HepG2 (cell line): ENCODE data around the gene SPRN. TPM values are rescaled to one million over a fixed set of nuclear protein-coding genes. Genes with fewer than 3 reads are reported as not detected.

Source experiments
- HDAC1 ChIP-seq: sonication (generic); formaldehyde crosslinking; IDR thresholded peaks from 2 replicates; pipeline ENCODE4 v1.5.1; 2020; ENCODE audit warnings: mild to moderate bottlenecking, missing genetic modification reagents
- HOXD1 ChIP-seq: sonication (generic); formaldehyde crosslinking; IDR thresholded peaks from 2 replicates; pipeline ENCODE4 v1.5.0; 2020; ENCODE audit warnings: missing genetic modification reagents
- IKZF1 ChIP-seq: fragments of 450-650 bp; IDR thresholded peaks from 2 replicates; pipeline ENCODE4 v1.7.1; 2016
- JDP2 ChIP-seq: sonication (generic); formaldehyde crosslinking; IDR thresholded peaks from 2 replicates; pipeline ENCODE4 v1.8.1; 2022; ENCODE audit warnings: missing genetic modification reagents, borderline replicate concordance
- KDM1A ChIP-seq: IDR thresholded peaks from 2 replicates; pipeline ENCODE4 v1.6.1; 2016; ENCODE audit warnings: missing compliant biosample characterization
- NFIB ChIP-seq: sonication (generic); formaldehyde crosslinking; IDR thresholded peaks from 2 replicates; pipeline ENCODE4 v1.9.0; 2021; ENCODE audit warnings: missing genetic modification reagents, mild to moderate bottlenecking, borderline replicate concordance
- NR2F2 ChIP-seq: IDR thresholded peaks from 2 replicates; pipeline ENCODE4 v1.6.1; 2012; ENCODE audit warnings: low read depth, inconsistent platforms, borderline replicate concordance
- SATB2 ChIP-seq: sonication (generic); formaldehyde crosslinking; IDR thresholded peaks from 2 replicates; pipeline ENCODE4 v1.5.0; 2020; ENCODE audit warnings: missing genetic modification reagents
- SCMH1 ChIP-seq: sonication (generic); formaldehyde crosslinking; IDR thresholded peaks from 2 replicates; pipeline ENCODE4 v1.9.0; 2021; ENCODE audit warnings: missing genetic modification reagents, mild to moderate bottlenecking, borderline replicate concordance
- SIX1 ChIP-seq: sonication (generic); formaldehyde crosslinking; IDR thresholded peaks from 2 replicates; pipeline ENCODE4 v1.4.0; 2020; ENCODE audit warnings: missing genetic modification reagents, borderline replicate concordance
- SNRNP70 ChIP-seq: fragments of 200-400 bp; formaldehyde crosslinking; IDR thresholded peaks from 2 replicates; pipeline ENCODE4 v1.6.1; 2017; ENCODE audit warnings: mild to moderate bottlenecking, low read depth, low read length, moderate library complexity
- XBP1 ChIP-seq: sonication (generic); formaldehyde crosslinking; IDR thresholded peaks from 2 replicates; pipeline ENCODE4 v1.5.0; 2020; ENCODE audit warnings: missing genetic modification reagents
- ZFP62 ChIP-seq: sonication (generic); formaldehyde crosslinking; IDR thresholded peaks from 2 replicates; pipeline ENCODE4 v1.4.0; 2020; ENCODE audit warnings: missing genetic modification reagents
- ZFP82 ChIP-seq: sonication (generic); formaldehyde crosslinking; IDR thresholded peaks from 2 replicates; pipeline ENCODE4 v1.5.1; 2020; ENCODE audit warnings: mild to moderate bottlenecking, missing genetic modification reagents, borderline replicate concordance
- ZKSCAN5 ChIP-seq: sonication (generic); formaldehyde crosslinking; IDR thresholded peaks from 2 replicates; pipeline ENCODE4 v1.5.1; 2020; ENCODE audit warnings: mild to moderate bottlenecking, missing genetic modification reagents
- ZNF225 ChIP-seq: sonication (generic); formaldehyde crosslinking; IDR thresholded peaks from 2 replicates; pipeline ENCODE4 v1.4.0; 2020; ENCODE audit warnings: mild to moderate bottlenecking, missing genetic modification reagents
- ZNF337 ChIP-seq: sonication (generic); formaldehyde crosslinking; IDR thresholded peaks from 2 replicates; pipeline ENCODE4 v1.5.1; 2020; ENCODE audit warnings: missing genetic modification reagents, low read depth, mild to moderate bottlenecking, borderline replicate concordance
- ZNF570 ChIP-seq: sonication (generic); formaldehyde crosslinking; IDR thresholded peaks from 2 replicates; pipeline ENCODE4 v1.4.0; 2020; ENCODE audit warnings: mild to moderate bottlenecking, missing genetic modification reagents, borderline replicate concordance
- polyA plus RNA-seq, 8 experiments: library from polyadenylated mRNA; depleted of rRNA in 3 of 8; stranded (reverse) in 7 of 8; unstranded in 1 of 8; fragments of >200 nt; fragmentation: Illumina TruSeq in 4 of 8; extraction: Trizol in 4 of 8; gene quantifications; 2 replicates each; pipeline versions ENCODE4 v1.2.1 to v1.2.3, GENCODE V29; 2011 to 2016; ENCODE audit warnings: low read depth in 4 of 8, missing spikeins in 1 of 8, mixed read lengths in 1 of 8; ENCODE audit not compliant: insufficient read depth in 1 of 8
- total RNA-seq, 5 experiments: library from RNA; depleted of rRNA; stranded (reverse); fragments of >200 nt; fragmentation: Illumina TruSeq; extraction: Trizol; gene quantifications; 2 replicates each; pipeline ENCODE4 v1.2.3, GENCODE V29; 2016; ENCODE audit warnings: low read depth in 1 of 5
- TF ChIP-seq, protein P1 (sequence below): sonication (generic); formaldehyde crosslinking; IDR thresholded peaks from 2 replicates; pipeline ENCODE4 v1.5.1; 2020; ENCODE audit warnings: missing genetic modification reagents, mild to moderate bottlenecking, borderline replicate concordance
- TF ChIP-seq, protein P2 (sequence below): sonication (generic); formaldehyde crosslinking; IDR thresholded peaks from 2 replicates; pipeline ENCODE4 v1.5.1; 2020; ENCODE audit warnings: mild to moderate bottlenecking, missing genetic modification reagents, moderate library complexity
- TF ChIP-seq, protein P3 (sequence below): sonication (generic); formaldehyde crosslinking; IDR thresholded peaks from 2 replicates; pipeline ENCODE4 v1.4.0; 2020; ENCODE audit warnings: missing genetic modification reagents; ENCODE audit errors: not compliant biosample characterization
- TF ChIP-seq, protein P4 (sequence below): sonication (generic); formaldehyde crosslinking; IDR thresholded peaks from 2 replicates; pipeline ENCODE4 v1.4.0; 2020; ENCODE audit warnings: mild to moderate bottlenecking, missing genetic modification reagents, borderline replicate concordance
- TF ChIP-seq, protein P5 (sequence below): sonication (generic); formaldehyde crosslinking; IDR thresholded peaks from 2 replicates; pipeline ENCODE4 v1.5.1; 2020; ENCODE audit warnings: mild to moderate bottlenecking, missing genetic modification reagents, borderline replicate concordance

Gene SPRN
- total and polyA plus RNA-seq, 2 of the 13 experiments (the other 11 are each of a cell fraction or from before 2014, with no cell fraction given) = not detected

DNA sequence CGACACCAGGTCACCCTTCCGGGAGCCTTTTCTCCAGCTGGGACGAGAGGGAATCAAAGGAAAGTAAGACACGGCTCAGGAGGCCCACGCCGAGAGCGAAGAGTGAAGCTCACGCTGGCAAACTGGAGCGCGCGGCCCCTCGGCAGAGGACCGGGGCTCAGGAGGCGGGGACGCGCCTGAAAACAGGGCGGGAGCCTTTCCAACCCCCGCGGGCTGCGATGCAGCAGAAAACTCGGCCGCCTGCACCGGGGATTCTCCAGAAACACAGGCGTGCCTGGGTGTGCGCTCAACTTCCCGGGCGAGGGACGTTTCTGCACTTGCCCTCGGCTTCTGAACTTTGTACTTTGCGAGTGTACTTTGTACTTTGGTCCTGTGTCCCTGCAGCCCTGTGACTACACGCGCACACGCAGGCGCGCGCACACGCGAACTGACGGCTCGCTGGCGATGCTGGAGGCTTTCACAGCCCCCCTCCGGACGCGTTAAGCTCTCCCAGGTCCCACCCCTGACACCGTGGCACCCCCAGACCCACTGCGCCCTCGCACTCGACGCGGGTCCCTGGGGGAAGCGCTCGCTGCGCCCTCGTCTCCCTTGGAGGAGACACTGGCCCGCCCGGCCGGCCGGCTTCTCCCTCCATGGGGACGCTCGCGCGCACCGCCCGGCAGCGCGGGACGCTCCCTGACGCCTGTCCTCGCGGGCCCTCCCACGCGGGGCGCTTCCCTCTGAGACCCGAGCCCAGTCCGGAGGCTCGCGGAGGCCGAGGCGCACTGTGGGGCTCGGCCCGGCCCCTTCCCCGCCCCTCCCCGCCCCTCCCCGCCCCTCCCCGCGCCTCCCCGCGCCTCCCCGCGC, 46.0 kb downstream of the SPRN start (continued):
- TF ChIP-seq, protein P1, sequence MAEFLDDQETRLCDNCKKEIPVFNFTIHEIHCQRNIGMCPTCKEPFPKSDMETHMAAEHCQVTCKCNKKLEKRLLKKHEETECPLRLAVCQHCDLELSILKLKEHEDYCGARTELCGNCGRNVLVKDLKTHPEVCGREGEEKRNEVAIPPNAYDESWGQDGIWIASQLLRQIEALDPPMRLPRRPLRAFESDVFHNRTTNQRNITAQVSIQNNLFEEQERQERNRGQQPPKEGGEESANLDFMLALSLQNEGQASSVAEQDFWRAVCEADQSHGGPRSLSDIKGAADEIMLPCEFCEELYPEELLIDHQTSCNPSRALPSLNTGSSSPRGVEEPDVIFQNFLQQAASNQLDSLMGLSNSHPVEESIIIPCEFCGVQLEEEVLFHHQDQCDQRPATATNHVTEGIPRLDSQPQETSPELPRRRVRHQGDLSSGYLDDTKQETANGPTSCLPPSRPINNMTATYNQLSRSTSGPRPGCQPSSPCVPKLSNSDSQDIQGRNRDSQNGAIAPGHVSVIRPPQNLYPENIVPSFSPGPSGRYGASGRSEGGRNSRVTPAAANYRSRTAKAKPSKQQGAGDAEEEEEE (CRISPR knock-in tag) = peak; percentile 55; the same call in 1 of the 2 replicates
- TF ChIP-seq, protein P2, sequence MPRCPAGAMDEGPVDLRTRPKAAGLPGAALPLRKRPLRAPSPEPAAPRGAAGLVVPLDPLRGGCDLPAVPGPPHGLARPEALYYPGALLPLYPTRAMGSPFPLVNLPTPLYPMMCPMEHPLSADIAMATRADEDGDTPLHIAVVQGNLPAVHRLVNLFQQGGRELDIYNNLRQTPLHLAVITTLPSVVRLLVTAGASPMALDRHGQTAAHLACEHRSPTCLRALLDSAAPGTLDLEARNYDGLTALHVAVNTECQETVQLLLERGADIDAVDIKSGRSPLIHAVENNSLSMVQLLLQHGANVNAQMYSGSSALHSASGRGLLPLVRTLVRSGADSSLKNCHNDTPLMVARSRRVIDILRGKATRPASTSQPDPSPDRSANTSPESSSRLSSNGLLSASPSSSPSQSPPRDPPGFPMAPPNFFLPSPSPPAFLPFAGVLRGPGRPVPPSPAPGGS (CRISPR knock-in tag) = peak; percentile 74; the same call in 1 of the 2 replicates
- TF ChIP-seq SNRNP70 = no peak
- TF ChIP-seq NFIB = no peak
- no peak for TF ChIP-seq ZNF570 (CRISPR knock-in tag)
- no peak for TF ChIP-seq ZFP62 (CRISPR knock-in tag)
- TF ChIP-seq KDM1A (CRISPR knock-in tag) = no peak; the same call in 1 of the 2 replicates
- TF ChIP-seq XBP1 (CRISPR knock-in tag) = no peak
- 0 out of 2 replicates have a peak, but pooled peaks have one; percentile 52 for TF ChIP-seq SATB2 (CRISPR knock-in tag)
- no peak for TF ChIP-seq ZKSCAN5 (CRISPR knock-in tag)
- no peak for TF ChIP-seq SIX1 (CRISPR knock-in tag)
- no peak for TF ChIP-seq ZNF337 (CRISPR knock-in tag)
- TF ChIP-seq SCMH1 (CRISPR knock-in tag) = no peak
- no peak; the same call in 1 of the 2 replicates for TF ChIP-seq ZNF225 (CRISPR knock-in tag)
- 0 out of 2 replicates have a peak, but pooled peaks have one; percentile 48 for TF ChIP-seq ZFP82 (CRISPR knock-in tag)
- no peak; the same call in 1 of the 2 replicates for TF ChIP-seq HOXD1 (CRISPR knock-in tag)
- peak; percentile 90 for TF ChIP-seq HDAC1
- no peak for TF ChIP-seq JDP2 (CRISPR knock-in tag)
- no peak for TF ChIP-seq IKZF1
- TF ChIP-seq, protein P3, sequence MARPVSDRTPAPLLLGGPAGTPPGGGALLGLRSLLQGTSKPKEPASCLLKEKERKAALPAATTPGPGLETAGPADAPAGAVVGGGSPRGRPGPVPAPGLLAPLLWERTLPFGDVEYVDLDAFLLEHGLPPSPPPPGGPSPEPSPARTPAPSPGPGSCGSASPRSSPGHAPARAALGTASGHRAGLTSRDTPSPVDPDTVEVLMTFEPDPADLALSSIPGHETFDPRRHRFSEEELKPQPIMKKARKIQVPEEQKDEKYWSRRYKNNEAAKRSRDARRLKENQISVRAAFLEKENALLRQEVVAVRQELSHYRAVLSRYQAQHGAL (CRISPR knock-in tag) = no peak
- TF ChIP-seq, protein P4, sequence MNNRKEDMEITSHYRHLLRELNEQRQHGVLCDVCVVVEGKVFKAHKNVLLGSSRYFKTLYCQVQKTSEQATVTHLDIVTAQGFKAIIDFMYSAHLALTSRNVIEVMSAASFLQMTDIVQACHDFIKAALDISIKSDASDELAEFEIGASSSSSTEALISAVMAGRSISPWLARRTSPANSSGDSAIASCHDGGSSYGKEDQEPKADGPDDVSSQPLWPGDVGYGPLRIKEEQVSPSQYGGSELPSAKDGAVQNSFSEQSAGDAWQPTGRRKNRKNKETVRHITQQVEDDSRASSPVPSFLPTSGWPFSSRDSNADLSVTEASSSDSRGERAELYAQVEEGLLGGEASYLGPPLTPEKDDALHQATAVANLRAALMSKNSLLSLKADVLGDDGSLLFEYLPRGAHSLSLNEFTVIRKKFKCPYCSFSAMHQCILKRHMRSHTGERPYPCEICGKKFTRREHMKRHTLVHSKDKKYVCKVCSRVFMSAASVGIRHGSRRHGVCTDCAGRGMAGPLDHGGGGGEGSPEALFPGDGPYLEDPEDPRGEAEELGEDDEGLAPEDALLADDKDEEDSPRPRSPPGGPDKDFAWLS = no peak
- 0 out of 2 replicates have a peak, but pooled peaks have one; percentile 26 for TF ChIP-seq NR2F2
- TF ChIP-seq, protein P5, sequence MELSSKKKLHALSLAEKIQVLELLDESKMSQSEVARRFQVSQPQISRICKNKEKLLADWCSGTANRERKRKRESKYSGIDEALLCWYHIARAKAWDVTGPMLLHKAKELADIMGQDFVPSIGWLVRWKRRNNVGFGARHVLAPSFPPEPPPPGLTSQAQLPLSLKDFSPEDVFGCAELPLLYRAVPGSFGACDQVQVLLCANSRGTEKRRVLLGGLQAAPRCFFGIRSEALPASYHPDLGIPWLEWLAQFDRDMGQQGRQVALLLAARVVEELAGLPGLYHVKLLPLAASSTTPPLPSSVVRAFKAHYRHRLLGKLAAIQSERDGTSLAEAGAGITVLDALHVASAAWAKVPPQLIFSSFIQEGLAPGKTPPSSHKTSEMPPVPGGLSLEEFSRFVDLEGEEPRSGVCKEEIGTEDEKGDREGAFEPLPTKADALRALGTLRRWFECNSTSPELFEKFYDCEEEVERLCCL (CRISPR knock-in tag) = no peak; the same call in 1 of the 2 replicates
